HG02623 (cell line): ENCODE measurements around the gene LEPROT.

ENCODE experiments used
- ATAC-seq: cut with Tn5 transposase; IDR thresholded peaks from one replicate; pipeline ENCODE4 v1.9.1; 2021; ENCODE audit warnings: moderate library complexity; ENCODE audit not compliant: unreplicated experiment

Gene LEPROT

GRCh38 chr1:65471861-65472332 is 51.4 kb downstream of the LEPROT start:
- no peak for ATAC-seq

- no peak for ATAC-seq
Observed at GRCh38 chr1:65476327-65476726, 55.9 kb downstream of the LEPROT start.

GRCh38 chr1:65477414-65478378 is 57.2 kb downstream of the LEPROT start:
- no peak for ATAC-seq

- ATAC-seq, result no peak
Observed at GRCh38 chr1:65478379-65479026, 58.0 kb downstream of the LEPROT start.

- ATAC-seq, result no peak
Observed at GRCh38 chr1:65479554-65480204, 59.2 kb downstream of the LEPROT start.

- no peak for ATAC-seq
Observed at GRCh38 chr1:65480684-65481405, 60.4 kb downstream of the LEPROT start.

- no peak for ATAC-seq
Observed at GRCh38 chr1:65483993-65484754, 63.7 kb downstream of the LEPROT start.
